PFSK-1 (cell line): ENCODE data around the gene UHRF2.

Source experiments
- FOXP2 ChIP-seq: optimal IDR thresholded peaks from 2 replicates; pipeline ENCODE3; 2011; ENCODE audit warnings: borderline replicate concordance, control low read depth, inconsistent platforms; ENCODE audit not compliant: insufficient read depth; ENCODE audit errors: extremely low read length, extremely low read depth
- POLR2AphosphoS5 ChIP-seq: IDR thresholded peaks from 2 replicates; pipeline ENCODE4 v1.6.1; 2012; ENCODE audit warnings: low read depth, mild to moderate bottlenecking, control low read depth, low read length, moderate library complexity
- REST ChIP-seq, 2 experiments: IDR thresholded peaks; 2 replicates each; pipeline versions ENCODE4 v1.6.1 to v1.8.0; 2011 to 2012; ENCODE audit warnings: low read depth in 2 of 2, low read length in 2 of 2, control low read depth in 1 of 2, inconsistent platforms in 1 of 2, mild to moderate bottlenecking in 1 of 2, moderate library complexity in 1 of 2; ENCODE audit not compliant: insufficient read depth in 1 of 2
- SIN3A ChIP-seq: IDR thresholded peaks from 2 replicates; pipeline ENCODE4 v1.6.1; 2012; ENCODE audit warnings: mild to moderate bottlenecking, low read length, moderate library complexity, borderline replicate concordance; ENCODE audit not compliant: insufficient read depth
- TAF1 ChIP-seq: IDR thresholded peaks from 2 replicates; pipeline ENCODE4 v1.6.1; 2012; ENCODE audit warnings: low read length, control low read depth, borderline replicate concordance; ENCODE audit not compliant: insufficient read depth

DNA sequence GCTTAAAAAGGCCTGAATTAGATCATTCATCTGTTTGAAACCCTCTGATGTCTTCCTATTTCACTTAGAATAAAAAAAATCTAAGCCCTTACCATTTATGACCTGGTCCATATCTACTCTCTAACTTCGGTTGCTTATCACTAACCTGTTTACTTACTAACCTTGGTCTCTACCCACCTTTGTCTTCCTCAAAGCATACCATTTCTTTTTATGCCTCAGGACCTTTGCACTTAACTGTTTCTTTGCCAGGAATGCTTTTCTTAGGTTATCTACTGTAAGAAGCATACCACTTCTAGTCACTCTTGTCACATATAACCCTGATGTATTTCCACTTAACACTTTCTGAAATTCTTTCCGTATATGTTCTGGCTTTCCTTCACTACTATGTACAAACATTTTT lies 67.0 kb downstream of the UHRF2 start:
- TF ChIP-seq POLR2AphosphoS5 (no peak), SIN3A (no peak), REST (IDR thresholded peaks at IDR 0.05; ENCODE audit: insufficient read depth in 1 of 2, low read depth in 2 of 2, low read length in 2 of 2) (no peak), TAF1 (no peak), FOXP2 (no peak)
